Hypothalamus (tissue), 51 donors: Measurements from ENCODE around the gene MAD1L1.
A peak's percentile ranks its signal among the peaks of the same experiment; 100 is the strongest.
"Not testable (repeated sequence)": the region's sequence is repeated elsewhere in the genome, so short reads cannot be mapped to it uniquely, and the experiment has no call there.

Experiments used
- DNase-seq, 51 donors: peaks; one replicate each; lab custom pipeline; 2025; lab: John Stamatoyannopoulos, UW

Gene MAD1L1

DNA sequence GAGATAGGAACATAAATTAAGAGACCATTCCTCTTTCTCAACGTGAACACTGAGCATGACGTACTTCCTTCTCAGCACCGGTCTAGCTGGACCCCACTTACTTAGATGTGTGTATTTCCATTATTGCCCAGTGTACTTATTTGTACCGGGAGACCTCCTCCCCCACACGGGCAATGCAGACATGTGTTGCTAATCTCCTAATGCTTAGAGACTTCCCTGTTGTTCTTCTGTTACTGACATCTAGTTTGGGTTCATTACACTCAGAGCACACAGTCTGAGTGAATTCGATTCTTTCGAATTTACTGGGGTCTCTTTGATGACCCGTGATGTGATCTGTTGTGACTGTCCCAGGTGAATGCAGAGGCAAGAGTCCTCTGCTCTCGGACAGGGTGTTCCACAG is 260.0 kb downstream of the MAD1L1 start:
- DNase-seq: no peak

DNA sequence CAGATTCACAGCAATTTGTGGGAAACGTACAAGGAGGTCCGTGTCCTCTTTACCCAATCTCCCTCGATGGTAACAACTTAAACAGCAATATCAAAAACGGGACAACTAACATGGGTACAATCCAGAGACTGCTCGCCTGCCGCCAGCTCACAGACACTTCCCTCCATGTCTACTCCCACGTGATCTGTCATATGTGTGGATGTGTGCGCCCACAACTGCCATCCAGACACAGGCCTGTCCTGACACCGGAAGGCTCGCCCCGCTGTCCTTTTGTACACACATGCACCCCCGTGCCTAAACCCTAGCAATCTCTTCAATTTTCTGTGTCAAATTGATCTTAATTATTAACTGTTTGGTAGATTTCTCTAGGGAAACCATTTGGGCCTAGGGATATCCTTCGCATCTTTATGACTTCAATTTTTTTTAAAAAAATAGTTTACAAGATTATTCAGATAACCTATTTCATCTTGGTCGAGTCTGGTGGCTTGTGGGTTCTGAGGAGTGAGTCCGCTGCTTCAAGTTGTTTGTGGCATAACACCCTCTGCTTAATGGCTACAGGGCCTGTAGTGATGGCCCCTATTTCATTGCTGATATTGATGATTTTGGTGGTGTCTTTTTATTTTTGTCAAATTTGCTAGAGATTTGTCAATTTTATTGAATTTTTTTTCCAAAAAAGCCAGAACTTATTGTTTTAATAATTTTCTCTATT is 260.6 kb downstream of the MAD1L1 start:
- no peak for DNase-seq

DNA sequence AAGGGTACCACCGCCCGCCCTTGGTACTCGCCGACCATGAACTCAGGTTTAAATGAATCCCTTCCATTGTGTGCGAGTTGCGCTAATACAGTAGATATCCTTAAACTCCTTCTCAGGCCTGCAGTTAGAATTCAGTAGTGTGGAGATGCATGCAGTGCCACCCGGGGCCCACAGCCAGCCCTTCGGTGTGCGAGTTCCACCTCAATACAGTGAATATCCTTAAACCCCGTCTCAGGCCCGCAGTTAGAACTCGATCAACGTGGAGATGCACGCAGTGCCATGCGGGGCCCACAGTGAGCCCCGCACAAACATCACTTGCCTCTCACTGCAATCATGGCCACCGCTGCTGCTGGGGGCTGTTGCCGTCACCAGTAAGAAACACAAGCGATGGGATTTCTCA is 261.9 kb downstream of the MAD1L1 start:
- DNase-seq: no peak

DNA sequence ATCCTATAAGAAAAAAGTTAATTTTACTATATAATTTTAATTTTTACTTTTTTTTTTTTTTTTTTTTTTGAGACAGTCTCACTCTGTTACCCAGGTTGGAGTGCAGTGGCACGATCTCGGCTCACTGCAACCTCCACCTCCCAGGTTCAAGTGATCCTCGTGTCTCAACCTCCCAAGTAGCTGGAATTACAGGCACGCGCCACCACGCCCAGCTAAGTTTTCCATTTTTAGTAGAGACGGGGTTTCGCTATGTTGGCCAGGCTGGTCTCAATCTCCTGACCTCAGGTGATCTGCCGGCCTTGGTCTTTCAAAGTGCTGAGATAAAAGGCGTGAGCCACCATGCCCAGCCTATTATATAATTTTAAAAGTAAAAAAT is 262.5 kb downstream of the MAD1L1 start:
- DNase-seq: not testable (repeated sequence)

DNA sequence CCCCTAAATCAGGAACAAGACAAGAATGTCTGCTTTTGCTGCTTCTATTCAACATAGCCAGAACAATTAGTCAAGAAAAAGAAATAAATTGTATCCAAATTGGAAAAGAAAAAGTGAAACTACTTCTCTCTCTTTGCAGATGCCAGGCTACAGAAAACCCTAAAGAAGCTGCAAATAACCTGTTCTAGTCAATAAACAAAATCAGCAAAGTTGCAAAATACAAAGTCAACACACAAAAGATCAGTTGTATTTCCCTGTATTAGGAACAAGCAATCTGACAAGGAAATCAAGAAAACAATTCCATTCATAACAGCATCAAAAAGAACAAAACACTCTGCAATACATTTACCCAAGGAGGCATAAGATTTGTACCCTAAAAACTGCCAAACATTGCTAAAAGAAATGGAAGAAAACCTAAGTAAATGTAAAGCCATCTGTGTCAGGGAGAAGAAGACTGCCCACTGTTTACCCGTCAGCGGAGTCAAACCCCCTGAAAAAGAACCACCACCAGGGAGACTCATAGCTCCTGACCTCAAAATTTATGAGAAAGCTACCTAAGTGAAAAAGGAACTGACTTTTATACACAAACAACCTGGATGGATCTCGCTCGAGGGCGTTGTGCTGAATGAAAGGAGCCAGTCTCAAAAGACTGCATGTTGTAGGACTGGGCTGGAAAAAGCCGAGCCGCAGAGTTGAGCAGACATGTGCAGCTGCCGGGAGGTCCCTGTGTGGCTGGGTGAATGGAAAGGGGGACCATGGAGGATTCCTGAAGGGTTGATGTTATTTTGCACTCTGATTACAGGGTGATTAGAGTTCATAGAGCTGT is 263.1 kb downstream of the MAD1L1 start:
- DNase-seq: peak in 4 of 51 donors; percentile 14 to 23 (median 18)

DNA sequence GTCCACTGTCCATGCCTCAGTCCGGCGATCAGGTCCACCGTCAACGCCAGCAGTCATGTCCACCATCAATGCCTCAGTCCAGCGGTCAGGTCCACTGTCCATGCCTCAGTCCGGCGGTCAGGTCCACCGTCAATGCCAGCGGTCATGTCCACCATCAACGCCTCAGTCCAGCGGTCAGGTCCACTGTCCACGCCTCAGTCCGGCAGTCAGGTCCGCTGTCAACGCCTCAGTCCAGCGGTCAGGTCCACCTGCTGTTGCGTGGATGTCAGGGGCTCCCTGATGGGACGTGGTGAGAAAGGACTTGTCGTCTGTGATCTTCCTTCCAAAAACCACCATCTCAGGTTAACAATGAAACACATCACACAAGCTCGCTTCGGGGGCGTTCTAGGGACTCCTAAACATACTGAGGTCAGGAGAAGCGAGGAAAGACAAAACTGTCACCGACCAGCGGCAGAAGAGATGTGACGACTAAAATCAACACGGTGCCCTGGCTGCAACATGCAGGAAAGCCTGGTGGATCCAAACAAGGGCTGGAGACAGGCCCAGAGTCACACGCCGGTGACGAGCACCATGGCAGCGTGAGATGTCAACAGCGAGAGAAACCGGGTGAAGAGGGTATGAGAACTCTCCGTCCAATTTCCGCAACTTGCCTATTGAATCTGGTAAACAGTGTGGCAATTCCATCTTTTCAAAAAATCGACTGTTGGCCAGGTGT is 264.2 kb downstream of the MAD1L1 start:
- DNase-seq: no peak

DNA sequence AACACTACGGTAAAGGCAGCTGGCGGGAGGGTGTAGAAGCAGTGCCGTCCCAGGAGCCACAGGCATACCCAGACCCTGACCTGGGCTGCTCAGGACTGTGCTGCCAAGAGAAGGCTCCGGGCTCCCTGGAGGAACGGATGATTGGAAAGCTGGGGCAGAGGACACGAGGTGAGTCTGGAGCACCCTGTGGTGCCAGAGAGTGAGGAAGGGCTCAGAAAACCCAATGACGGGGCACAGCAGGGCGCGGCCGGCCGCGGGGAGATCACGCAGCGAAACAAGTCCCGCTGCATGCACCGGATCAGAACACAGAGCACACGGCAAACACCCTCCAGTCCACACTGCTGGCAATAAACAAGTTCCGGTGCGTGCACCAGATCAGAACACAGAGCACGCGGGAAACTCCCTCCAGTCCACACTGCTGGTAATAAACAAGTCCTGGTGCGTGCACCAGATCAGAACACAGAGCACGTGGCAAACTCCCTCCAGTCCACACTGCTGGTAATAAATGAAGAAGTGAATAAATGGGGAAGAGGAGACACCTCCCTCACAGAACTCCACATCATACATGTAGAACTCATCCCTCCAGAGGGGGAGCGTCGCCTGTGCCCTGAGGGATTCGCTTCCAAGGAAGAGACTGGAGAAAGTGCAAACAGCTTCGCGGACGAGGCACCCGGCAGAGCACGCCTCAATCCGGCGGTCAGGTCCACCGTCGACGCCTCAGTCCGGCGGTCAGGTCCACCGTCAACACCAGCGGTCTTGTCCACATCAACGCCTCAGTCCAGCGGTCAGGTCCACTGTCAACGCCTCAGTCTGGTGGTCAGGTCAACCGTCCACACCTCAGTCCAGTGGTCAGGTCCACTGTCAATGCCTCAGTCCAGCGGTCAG is 265.0 kb downstream of the MAD1L1 start:
- DNase-seq: no peak

DNA sequence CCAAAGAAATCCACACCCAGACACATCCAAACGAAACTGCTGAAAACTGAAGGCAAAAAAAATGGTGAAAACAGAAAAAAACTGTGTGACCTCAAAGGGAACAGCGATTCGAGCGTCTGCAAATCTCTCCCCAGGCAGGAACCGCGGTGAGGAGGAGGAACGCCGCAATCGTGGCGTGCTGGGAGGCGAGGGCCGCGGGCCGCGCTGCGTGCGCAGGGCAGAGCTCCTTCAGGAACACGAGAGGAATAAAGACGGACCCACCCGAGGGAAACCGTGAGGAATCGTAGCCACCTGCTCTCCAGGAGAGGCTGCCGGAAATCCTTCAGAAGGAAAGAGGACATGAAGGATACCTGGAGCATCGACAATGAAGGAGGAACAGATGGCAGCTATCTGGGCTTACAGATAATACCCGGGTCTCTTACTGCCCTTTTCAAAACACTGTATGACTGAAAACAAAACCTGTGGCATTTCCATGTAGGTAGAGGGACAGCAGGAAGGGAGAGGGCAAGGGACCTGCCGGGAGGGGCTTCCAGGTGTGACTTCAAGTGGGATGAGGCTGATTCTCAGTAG is 266.0 kb downstream of the MAD1L1 start:
- no peak for DNase-seq

DNA sequence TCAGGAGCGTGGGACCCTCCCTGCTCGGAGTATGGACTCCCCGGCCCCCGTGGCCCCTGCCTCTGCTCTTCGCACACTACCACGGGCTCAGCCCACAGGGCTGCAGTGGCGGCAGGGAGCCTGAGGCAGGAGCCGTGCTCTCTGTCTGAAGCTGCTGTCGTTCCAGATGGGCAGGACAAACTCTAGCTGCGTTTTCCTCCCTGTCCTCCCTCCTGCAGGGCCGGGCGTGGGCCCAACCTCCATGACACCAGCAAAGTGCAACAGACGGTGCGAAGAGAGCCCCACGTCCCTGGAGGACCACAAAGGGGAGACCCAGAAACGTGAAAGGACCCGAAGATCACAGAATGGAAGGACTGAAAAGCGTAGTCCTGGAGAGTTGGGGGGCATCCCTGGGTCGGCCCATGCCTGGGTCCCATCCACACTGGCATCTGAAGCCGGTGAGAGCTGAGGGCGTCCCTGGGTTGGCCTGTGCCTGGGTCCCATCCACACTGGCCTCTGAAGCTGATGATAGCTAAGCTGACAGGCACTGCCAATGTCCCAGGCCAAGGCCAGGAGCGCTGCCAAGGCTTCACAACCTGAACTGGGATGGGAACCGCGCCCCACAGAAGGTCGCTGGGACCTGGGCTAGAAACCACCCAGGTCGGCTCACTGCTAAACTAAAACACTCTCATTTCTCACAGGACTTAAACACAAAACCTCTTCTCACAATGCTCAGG is 267.0 kb downstream of the MAD1L1 start:
- DNase-seq: no peak

DNA sequence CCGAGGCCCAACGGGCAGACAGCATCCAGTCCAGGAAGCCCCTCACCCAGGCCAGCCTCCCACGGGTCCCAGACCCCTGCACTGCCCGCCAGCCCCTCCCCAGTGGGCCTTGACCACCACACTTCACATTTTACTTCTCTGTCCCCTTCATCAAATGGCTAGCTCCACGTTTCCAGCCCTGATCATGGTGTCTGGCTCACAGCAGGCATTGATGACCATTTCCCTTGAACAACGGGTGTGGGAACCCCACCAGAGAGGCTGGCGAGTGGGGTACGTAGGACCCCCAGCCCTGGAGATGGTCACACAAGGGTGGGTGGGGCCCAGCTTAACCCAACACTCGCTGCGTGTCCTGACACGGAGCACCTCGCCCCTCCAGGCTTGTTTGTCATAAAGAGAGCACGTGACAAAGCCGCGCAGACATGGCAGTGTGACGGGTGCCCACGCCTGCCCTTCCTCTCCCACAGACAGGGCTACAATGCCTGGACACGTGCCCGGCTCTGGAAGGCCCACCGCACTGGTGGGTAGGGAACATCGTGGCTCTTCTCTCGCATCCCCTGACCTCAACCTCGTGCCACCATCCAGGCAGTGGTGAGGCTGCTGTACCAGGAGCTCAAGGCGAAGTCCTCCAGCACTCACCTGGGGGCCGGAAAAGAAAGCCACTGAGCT is 267.7 kb downstream of the MAD1L1 start:
- no peak for DNase-seq

DNA sequence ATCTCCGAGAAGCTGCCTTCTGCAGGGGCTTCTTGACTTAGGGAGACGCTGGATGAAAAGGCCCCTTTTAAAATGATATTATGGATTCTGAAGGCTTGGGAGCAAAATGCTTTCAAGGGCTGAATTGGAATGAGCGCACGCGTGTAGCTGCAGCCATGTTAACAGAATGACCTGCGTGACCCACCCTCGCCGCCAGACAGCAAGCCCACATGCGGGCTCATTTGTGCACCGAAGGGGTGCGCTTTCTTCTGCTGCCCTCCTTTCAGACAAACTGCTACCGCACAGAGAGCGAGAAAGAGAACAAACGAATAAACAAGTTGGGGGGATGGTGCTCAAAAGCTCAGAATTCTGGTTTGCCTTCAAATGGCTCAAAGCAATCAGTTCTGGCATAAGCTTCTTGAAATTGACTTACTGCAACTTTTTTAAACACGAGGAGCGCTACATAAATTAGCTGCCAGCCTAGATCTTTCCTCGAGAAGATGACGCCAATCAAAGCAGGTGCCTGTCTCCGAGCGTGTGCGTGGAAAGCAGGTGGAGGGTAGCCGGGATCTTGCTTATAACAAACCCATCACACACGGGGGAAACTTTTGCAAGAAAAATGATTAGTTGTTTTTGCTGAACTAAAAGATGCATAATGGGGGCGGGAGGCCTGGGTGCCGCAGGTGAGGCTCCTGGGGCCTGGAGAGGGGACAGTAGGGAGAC is 268.4 kb downstream of the MAD1L1 start:
- no peak for DNase-seq

DNA sequence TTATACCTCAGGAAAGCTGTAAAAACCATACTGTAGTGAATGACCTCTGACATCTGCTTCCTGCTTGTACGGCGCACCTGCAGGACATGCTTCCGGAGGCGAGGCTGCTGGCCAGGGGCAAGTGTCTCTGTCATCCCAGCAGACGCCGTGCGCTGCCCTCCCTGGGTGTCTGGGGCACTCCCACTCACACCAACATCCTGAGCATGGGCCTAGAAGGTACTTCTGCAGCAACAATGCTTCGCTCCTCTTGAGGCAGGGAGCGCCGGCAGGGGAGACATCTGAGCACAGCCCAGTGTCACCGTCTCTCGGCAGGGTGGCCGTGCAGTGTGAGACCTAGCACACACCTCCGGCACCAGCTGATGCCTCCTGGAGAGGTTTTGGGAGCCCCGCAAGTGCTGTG is 269.2 kb downstream of the MAD1L1 start:
- DNase-seq: no peak

DNA sequence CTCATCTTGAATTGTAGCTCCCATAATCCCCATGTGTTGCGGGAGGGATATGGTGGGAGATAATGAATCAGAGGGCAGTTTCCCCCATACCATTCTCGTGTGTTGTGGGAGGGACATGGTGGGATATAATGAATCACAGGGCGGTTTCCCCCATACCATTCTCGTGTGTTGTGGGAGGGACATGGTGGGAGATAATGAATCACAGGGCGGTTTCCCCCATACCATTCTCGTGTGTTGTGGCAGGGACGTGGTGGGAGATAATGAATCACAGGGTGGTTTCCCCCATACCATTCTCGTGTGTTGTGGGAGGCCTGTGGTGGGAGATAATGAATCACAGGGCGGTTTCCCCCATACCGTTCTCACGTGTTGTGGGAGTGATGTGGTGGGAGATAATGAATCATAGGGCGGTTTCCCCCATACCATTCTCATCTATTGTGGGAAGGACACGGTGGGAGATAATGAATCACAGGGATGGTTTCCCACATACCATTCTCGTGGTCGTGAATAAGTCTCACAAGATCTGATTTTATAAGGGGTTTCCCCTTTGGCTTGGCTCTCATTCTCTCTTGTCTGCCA is 271.0 kb downstream of the MAD1L1 start:
- DNase-seq: no peak

DNA sequence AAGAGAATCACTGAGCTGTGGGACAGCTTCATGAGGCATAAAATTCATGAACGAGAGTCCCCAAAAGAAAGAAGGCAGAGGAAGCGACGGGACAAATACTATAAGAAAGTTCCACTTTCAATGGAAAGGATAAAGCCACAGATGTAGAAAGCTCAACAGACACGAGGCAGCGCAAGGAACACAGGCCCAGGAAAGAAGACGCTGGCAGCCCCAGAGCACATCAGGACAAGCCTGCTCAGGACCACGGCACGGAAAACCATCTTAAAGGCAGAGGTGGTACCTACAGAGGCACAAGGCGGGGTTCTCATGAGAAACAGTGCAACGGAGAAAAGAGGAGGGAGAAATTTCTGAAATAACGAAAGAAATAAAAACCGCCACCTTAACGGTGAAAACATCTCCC is 273.4 kb downstream of the MAD1L1 start:
- no peak for DNase-seq

DNA sequence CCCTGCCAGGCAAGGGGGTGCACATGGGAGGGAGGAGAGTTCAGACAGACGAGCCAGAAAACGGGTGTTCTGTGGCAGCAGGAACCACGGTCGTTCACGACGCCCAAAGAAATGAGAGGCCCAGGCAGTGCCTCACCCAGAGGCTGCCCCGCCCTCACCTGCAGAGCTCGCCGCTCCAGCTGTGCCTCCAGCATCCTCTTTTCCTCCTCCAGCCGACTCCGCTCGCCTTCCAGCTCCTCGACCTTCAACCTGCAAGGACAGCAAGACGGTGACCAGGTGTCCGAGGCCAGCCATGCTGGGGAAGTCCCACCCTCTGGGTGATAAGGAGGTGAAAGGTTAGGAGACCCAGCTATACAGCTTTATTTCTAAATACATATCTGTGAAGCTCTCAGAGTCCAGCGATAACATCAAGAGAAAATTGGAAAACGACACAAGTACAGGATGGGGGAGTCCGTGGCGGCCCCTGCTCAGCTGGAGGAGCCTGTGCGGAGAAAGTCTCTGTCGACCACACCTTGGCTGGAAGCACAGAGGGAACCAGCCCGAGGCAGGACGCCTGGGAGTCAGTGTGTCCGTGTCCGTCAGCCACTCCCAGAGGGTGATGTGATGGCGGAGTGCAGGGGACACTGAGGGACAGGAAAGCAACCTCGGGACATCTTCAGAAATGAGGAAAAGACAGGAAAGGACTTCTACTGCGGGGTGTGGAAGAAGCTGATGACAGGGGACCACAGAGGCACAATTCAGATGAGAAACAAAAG is 275.1 kb downstream of the MAD1L1 start:
- no peak for DNase-seq

DNA sequence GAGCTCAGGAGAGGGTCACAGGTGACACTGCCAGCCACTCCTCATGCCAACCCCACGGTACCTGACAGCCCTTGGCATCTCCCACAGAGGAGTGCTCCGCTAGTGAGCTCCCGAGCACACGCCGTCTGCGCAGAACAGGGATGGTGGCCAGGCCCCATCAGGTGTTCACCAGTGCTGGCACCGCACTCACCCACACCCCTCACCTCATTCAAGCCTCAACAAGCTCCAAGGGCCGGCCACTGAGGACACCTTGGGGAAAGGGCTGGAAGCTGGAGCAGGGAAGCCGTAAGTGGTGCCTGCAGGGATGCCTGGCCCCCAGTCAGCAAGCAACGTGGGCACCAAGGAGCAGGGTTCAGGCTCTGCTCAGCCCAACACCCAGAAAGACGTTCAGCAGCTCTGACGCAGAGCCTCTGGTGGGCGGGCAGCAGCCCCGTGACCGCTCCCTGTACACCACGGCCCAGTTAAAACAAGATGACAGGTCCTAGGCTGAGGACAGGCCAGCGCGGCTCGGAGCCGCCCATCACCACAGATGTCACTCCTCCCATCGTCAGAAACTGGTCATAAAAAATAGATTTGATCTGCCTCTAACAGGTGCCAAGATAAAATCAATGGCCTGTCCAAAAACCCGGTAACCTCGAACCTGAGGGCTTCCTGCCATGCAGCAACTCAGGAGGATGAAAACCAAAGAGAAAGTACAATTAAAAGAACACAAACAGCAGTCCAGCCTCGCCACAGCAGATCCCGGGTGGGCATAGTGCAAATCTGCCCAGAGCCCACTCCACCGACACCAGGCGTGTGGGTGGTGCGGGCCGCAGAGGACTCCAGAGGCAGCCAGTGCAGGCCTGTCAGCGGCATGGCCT is 275.9 kb downstream of the MAD1L1 start:
- no peak for DNase-seq
